ENCODE measurements around the gene DDX25.

Gene DDX25

GRCh38 chr11:125934473-125934872 lies 30.2 kb downstream of the DDX25 start:
- in situ Hi-C loops (cut with HindIII; ENCODE audit: low sequenced_read_pairs): no loop called here
- no peak overlapping the region for H3K4me3 ChIP-seq (ENCODE audit: low read depth, low read length)
- no peak for DNase-seq (ENCODE audit: low read depth)
- no peak for TF ChIP-seq CTCF (IDR thresholded peaks at IDR 0.05; ENCODE audit: low read depth, low read length, missing control alignments)

- no peak for TF ChIP-seq CTCF (IDR thresholded peaks at IDR 0.05; ENCODE audit: low read depth, low read length, missing control alignments)
- no peak overlapping the region for H3K4me3 ChIP-seq (ENCODE audit: low read depth, low read length)
- no peak for DNase-seq (ENCODE audit: low read depth)
- in situ Hi-C loops (cut with HindIII; ENCODE audit: low sequenced_read_pairs): no loop called here
Measured at GRCh38 chr11:125935056-125935455, 30.7 kb downstream of the DDX25 start.

GRCh38 chr11:125935618-125936199 lies 31.4 kb downstream of the DDX25 start:
- TF ChIP-seq CTCF (IDR thresholded peaks at IDR 0.05; ENCODE audit: low read depth, low read length, missing control alignments): no peak
- H3K4me3 ChIP-seq (ENCODE audit: low read depth, low read length): no peak overlapping the region
- no peak for DNase-seq (ENCODE audit: low read depth)
- in situ Hi-C loops (cut with HindIII; ENCODE audit: low sequenced_read_pairs): no loop called here

GRCh38 chr11:125938418-125938817 lies 34.1 kb downstream of the DDX25 start:
- in situ Hi-C loops (cut with HindIII; ENCODE audit: low sequenced_read_pairs): no loop called here
- no peak overlapping the region for H3K4me3 ChIP-seq (ENCODE audit: low read depth, low read length)
- DNase-seq (ENCODE audit: low read depth): no peak
- no peak for TF ChIP-seq CTCF (IDR thresholded peaks at IDR 0.05; ENCODE audit: low read depth, low read length, missing control alignments)

- in situ Hi-C loops (cut with HindIII; ENCODE audit: low sequenced_read_pairs): no loop called here
Measured at GRCh38 chr11:125939081-125939521, 34.8 kb downstream of the DDX25 start.

GRCh38 chr11:125940145-125940544 lies 35.8 kb downstream of the DDX25 start:
- no peak for TF ChIP-seq CTCF (IDR thresholded peaks at IDR 0.05; ENCODE audit: low read depth, low read length, missing control alignments)
- no peak overlapping the region for H3K4me3 ChIP-seq (ENCODE audit: low read depth, low read length)
- no peak for DNase-seq (ENCODE audit: low read depth)
- in situ Hi-C loops (cut with HindIII; ENCODE audit: low sequenced_read_pairs): no loop called here

More at GRCh38 chr11:125939081-125939521, 34.8 kb downstream of the DDX25 start:
- no peak overlapping the region for H3K4me3 ChIP-seq (ENCODE audit: low read depth, low read length)
- no peak for DNase-seq (ENCODE audit: low read depth)
- no peak for TF ChIP-seq CTCF (IDR thresholded peaks at IDR 0.05; ENCODE audit: low read depth, low read length, missing control alignments)

Data from astrocyte of the cerebellum (primary cell).